Inflammatory macrophage treated with lipopolysaccharide for 1 hour (primary cell): ENCODE data around the gene TCAP.
"Not testable (repeated sequence)": the region's sequence is repeated elsewhere in the genome, so short reads cannot be mapped to it uniquely, and the experiment has no call there.

Experiments used
- DNase-seq, 2 donors: peaks; one replicate each; pipeline ENCODE4 v3.0.0-alpha.2; 2020 to 2022

TCAP gene

DNA sequence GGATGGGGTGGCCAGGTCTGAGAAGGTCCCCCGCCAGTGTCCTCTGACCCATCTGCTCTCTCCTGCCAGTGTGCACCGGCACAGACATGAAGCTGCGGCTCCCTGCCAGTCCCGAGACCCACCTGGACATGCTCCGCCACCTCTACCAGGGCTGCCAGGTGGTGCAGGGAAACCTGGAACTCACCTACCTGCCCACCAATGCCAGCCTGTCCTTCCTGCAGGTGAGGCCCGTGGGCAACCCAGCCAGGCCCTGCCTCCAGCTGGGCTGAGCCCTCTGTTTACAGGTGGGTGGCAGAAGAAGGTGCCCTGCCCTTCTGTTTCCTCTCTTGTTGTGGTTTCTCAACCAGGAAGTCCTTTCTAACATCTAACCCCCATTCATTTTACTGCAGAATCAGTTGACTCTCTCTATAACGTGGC is 41.8 kb downstream of the TCAP start:
- DNase-seq = no peak

DNA sequence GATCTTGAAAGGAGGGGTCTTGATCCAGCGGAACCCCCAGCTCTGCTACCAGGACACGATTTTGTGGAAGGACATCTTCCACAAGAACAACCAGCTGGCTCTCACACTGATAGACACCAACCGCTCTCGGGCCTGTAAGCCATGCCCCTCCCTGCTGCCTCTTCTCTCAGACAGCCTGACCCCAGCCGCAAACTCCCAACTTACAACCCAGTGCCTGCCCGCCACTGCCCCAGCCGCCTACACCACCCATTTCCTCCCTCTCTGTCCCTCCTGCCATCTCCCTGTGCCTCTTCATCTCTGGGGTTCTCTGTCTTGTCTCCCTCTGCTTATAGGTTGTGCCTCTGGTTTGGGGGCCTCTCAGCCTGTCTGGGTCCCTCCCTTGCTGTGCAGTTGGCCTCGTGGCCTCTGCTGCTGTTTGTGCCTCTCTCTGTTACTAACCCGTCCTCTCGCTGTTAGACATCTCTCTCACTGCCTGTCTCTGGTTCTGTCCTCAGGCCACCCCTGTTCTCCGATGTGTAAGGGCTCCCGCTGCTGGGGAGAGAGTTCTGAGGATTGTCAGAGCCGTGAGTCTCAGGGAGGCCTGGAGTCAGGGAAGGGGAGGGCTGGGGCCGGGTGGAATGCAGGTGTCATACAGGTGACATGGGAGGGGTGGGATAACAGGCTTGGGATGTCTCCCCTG is 44.3 kb downstream of the TCAP start:
- no peak for DNase-seq

GRCh38 chr17:39709998-39710964 is 45.1 kb downstream of the TCAP start:
- no peak for DNase-seq

DNA sequence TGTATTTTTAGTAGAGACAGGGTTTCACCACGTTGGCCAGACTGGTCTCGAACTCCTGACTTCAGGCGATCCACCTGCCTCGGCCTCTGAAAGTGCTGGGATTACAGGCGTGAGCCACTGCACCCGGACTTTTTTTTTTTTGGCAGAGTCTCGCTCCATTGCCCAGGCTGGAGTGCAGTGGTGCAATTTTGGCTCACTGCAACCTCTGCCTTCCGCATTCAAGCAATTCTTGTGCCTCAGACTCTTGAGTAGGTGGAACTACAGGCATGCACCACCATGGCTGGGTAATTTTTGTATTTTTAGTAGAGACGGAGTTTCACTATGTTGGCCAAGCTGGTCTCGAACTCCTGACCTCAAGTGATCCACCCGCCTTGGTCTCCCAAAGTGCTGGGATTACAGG is 45.9 kb downstream of the TCAP start:
- not testable (repeated sequence) for DNase-seq

GRCh38 chr17:39711851-39712250 is 46.7 kb downstream of the TCAP start:
- DNase-seq = no peak

DNA sequence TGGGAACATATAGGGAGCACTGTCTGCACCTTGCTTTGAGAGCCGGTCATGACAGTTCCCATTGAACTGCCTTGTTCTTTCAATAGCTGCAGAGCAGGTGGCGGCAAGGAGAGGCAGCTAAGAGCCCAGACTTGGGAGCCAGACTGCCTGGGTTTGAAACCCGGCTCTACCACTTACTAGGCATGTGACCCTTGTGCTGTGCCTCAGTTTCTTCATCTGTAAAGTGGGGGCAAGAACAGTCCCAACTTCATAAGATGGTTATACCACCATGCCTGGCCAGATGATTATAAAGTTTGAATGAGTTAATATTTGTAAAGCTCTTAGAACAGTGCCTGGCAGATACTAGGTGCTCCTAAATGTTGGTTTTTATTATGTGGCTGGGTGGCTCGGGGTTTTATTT is 49.1 kb downstream of the TCAP start:
- no peak for DNase-seq

GRCh38 chr17:39715375-39716072 is 50.4 kb downstream of the TCAP start:
- no peak for DNase-seq
